Smooth muscle cell (in vitro differentiated cells): ENCODE measurements around the gene MBNL1. TPM values are rescaled to one million over a fixed set of nuclear protein-coding genes. Genes with fewer than 3 reads are reported as not detected.

Source experiments
- DNase-seq: peaks from one replicate; lab custom pipeline; 2025; ENCODE audit not compliant: unreplicated experiment; lab: John Stamatoyannopoulos, UW
- H2AFZ ChIP-seq: fragments of 200-600 bp; sonication (generic); 2 replicates; pipeline ENCODE4 v1.6.0; 2016; ENCODE audit warnings: antibody characterized with exemption, low read depth, mild to moderate bottlenecking
- H3F3A ChIP-seq: fragments of 200-600 bp; sonication (generic); 2 replicates; pipeline ENCODE4 v1.6.0; 2017; ENCODE audit warnings: antibody characterized with exemption, low read depth
- H3K27ac ChIP-seq: fragments of 200-600 bp; sonication (generic); 2 replicates; pipeline ENCODE4 v1.5.1; 2016; ENCODE audit warnings: low read depth, mild to moderate bottlenecking
- H3K27me3 ChIP-seq: fragments of 200-600 bp; sonication (generic); 2 replicates; pipeline ENCODE4 v1.6.1; 2016; ENCODE audit warnings: low read depth, mild to moderate bottlenecking
- H3K36me3 ChIP-seq: fragments of 200-600 bp; sonication (generic); 2 replicates; pipeline ENCODE4 v1.5.1; 2016; ENCODE audit warnings: low read depth
- H3K4me1 ChIP-seq: fragments of 200-600 bp; sonication (generic); 2 replicates; pipeline ENCODE4 v1.5.1; 2016; ENCODE audit warnings: low read depth
- H3K4me2 ChIP-seq: fragments of 200-600 bp; sonication (generic); 2 replicates; pipeline ENCODE4 v1.6.0; 2016; ENCODE audit warnings: mild to moderate bottlenecking
- H3K4me3 ChIP-seq: fragments of 200-600 bp; sonication (generic); 2 replicates; pipeline ENCODE4 v1.5.1; 2016; ENCODE audit warnings: mild to moderate bottlenecking
- H3K79me2 ChIP-seq: fragments of 200-600 bp; sonication (generic); 2 replicates; pipeline ENCODE4 v1.6.0; 2016; ENCODE audit warnings: low read depth, mild to moderate bottlenecking
- H3K9ac ChIP-seq: fragments of 200-600 bp; sonication (generic); 2 replicates; pipeline ENCODE4 v1.6.0; 2016; ENCODE audit warnings: low read depth
- H3K9me3 ChIP-seq: fragments of 200-600 bp; sonication (generic); replicated peaks from 2 replicates; pipeline ENCODE4 v1.5.1; 2016; ENCODE audit warnings: low read depth
- H4K20me1 ChIP-seq: fragments of 200-600 bp; sonication (generic); 2 replicates; pipeline ENCODE4 v1.6.0; 2016; ENCODE audit warnings: low read depth
- CTCF ChIP-seq: fragments of 200-600 bp; sonication (generic); IDR thresholded peaks from 2 replicates; pipeline ENCODE4 v1.5.1; 2017; ENCODE audit warnings: borderline replicate concordance, mild to moderate bottlenecking, antibody characterized with exemption; ENCODE audit not compliant: insufficient read depth, poor library complexity, severe bottlenecking
- WGBS: methylation state at CpG from one replicate; pipeline ENCODE4 v1.1.7; 2016; ENCODE audit warnings: low lambda C conversion rate; 5-methylcytosine and 5-hydroxymethylcytosine counted together
- polyA plus RNA-seq: library from polyadenylated mRNA; unstranded; fragments of >200 nt; fragmentation: Nextera tagmentation; extraction: Ambion mirVana; gene quantifications from 2 replicates; pipeline ENCODE4 v1.2.1, GENCODE V29; 2016
- total RNA-seq: library from RNA; depleted of rRNA; stranded (reverse); fragments of >200 nt; gene quantifications from 2 replicates; pipeline ENCODE4 v1.2.3, GENCODE V29; 2014

MBNL1 gene
- total and polyA plus RNA-seq, 2 experiments from 2014 or later, result 19.5 to 128 TPM

GRCh38 chr3:152225201-152225600, 43.5 kb upstream of the MBNL1 start:
- DNase-seq, result no peak
- WGBS, result 62% methylated on average over 2 of the region's 2 CpGs
- no peak overlapping the region for H3K4me2 ChIP-seq

GRCh38 chr3:152226176-152226575, 42.6 kb upstream of the MBNL1 start:
- no peak for TF ChIP-seq CTCF
- H3K4me3 ChIP-seq, result no peak overlapping the region
- H3K36me3 ChIP-seq, result no peaks in the 10 kb centered on the region
- no peaks in the 10 kb centered on the region for H3K9me3 ChIP-seq
- no peaks in the 10 kb centered on the region for H4K20me1 ChIP-seq
- H3K4me2 ChIP-seq, result no peak overlapping the region
- no peak overlapping the region for H3K27ac ChIP-seq
- DNase-seq, result no peak
- no peaks in the 10 kb centered on the region for H3K79me2 ChIP-seq
- H3F3A ChIP-seq, result no peaks in the 10 kb centered on the region
- no peak overlapping the region for H2AFZ ChIP-seq
- H3K4me1 ChIP-seq, result no peaks in the 10 kb centered on the region
- no peaks in the 10 kb centered on the region for H3K27me3 ChIP-seq
- no peak overlapping the region for H3K9ac ChIP-seq
- 84% methylated on average over 2 of the region's 2 CpGs for WGBS

More at GRCh38 chr3:152225201-152225600, 43.5 kb upstream of the MBNL1 start:
- H3K9ac ChIP-seq, result no peak overlapping the region
- no peaks in the 10 kb centered on the region for H3K36me3 ChIP-seq
- no peaks in the 10 kb centered on the region for H4K20me1 ChIP-seq
- no peak overlapping the region for H3K4me3 ChIP-seq
- no peak overlapping the region for H3K27ac ChIP-seq
- no peaks in the 10 kb centered on the region for H3K9me3 ChIP-seq
- H3K4me1 ChIP-seq, result no peaks in the 10 kb centered on the region
- no peaks in the 10 kb centered on the region for H3K27me3 ChIP-seq
- no peaks in the 10 kb centered on the region for H3K79me2 ChIP-seq
- H3F3A ChIP-seq, result no peaks in the 10 kb centered on the region
- peak overlapping the region; percentile 46 for H2AFZ ChIP-seq
- TF ChIP-seq CTCF, result no peak

GRCh38 chr3:152227027-152227426, 41.7 kb upstream of the MBNL1 start:
- H4K20me1 ChIP-seq, result no peaks in the 10 kb centered on the region
- H3F3A ChIP-seq, result no peaks in the 10 kb centered on the region
- H3K36me3 ChIP-seq, result no peaks in the 10 kb centered on the region
- TF ChIP-seq CTCF, result no peak
- no peak overlapping the region for H3K9ac ChIP-seq
- no peaks in the 10 kb centered on the region for H3K27me3 ChIP-seq
- no peak overlapping the region for H3K4me3 ChIP-seq
- DNase-seq, result no peak
- H3K4me1 ChIP-seq, result no peaks in the 10 kb centered on the region
- WGBS, result 98% methylated on average over 2 of the region's 2 CpGs
- H3K79me2 ChIP-seq, result no peaks in the 10 kb centered on the region
- no peak overlapping the region for H2AFZ ChIP-seq
- no peaks in the 10 kb centered on the region for H3K9me3 ChIP-seq
- no peak overlapping the region for H3K4me2 ChIP-seq
- H3K27ac ChIP-seq, result no peak overlapping the region

- no peaks in the 10 kb centered on the region for H3K27me3 ChIP-seq
- TF ChIP-seq CTCF, result no peak
- 61% methylated on average over 1 of the region's 1 CpG for WGBS
- no peak overlapping the region for H3K9ac ChIP-seq
- H3K4me3 ChIP-seq, result no peak overlapping the region
- H3F3A ChIP-seq, result no peaks in the 10 kb centered on the region
- no peak overlapping the region for H3K4me2 ChIP-seq
- no peaks in the 10 kb centered on the region for H4K20me1 ChIP-seq
- no peak overlapping the region for H3K27ac ChIP-seq
- no peaks in the 10 kb centered on the region for H3K9me3 ChIP-seq
- H3K36me3 ChIP-seq, result no peaks in the 10 kb centered on the region
- H3K79me2 ChIP-seq, result no peaks in the 10 kb centered on the region
- no peaks in the 10 kb centered on the region for H3K4me1 ChIP-seq
- H2AFZ ChIP-seq, result no peak overlapping the region
- no peak for DNase-seq
Observed at GRCh38 chr3:152229692-152230091, 39.0 kb upstream of the MBNL1 start.
